NCI-H146 treated with DMSO at 0.1 percent for 48 hours (cell line): ENCODE results near the gene MVB12B.

ENCODE experiments used
- DNase-seq: peaks from one replicate; lab custom pipeline; 2025; ENCODE audit not compliant: unreplicated experiment; lab: John Stamatoyannopoulos, UW

Gene MVB12B

DNA sequence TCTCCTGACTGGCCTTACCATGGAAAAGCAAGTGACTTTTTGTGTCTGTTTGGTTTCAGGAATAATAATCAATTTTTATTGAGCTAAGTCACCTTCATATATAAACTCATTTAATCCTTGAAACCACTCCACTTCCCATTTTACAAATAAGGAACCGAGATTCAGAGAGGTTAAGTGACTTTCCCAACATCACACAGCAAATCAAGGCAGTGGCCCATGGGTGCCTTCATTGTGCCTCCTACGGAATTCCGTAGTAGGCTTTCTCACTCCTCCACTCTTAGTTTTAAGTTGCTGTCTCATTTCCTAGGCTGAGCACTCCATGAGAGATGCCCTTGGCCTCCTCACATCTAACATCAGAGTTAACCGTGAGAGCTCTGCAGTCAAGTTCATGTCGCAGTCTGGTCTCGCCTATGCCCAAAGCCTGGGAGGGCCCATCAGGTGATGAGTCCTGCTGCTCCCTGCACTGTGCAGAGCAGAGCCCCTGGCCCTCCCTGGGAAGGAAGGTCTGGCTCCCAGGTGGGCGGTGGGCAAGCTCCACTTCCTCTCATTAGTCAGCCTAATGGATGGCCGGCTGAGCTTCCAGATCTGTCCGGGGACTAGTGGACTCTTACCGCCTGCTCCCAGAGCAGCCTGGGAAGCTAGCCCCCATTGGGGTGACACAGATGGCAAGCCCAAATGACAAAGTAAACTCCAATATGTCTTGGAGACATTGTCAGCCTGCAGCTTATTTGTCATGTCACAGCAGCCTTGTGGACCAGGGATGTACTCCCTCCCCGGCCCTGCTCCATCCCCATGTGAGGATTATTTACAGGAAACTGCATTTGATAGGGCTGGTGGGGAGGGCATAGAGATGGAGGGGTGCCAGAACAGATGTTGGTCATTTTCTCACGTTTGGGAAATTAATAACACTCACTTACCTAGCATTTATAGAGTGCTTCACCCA, 123.4 kb downstream of the MVB12B start:
- DNase-seq = no peak

DNA sequence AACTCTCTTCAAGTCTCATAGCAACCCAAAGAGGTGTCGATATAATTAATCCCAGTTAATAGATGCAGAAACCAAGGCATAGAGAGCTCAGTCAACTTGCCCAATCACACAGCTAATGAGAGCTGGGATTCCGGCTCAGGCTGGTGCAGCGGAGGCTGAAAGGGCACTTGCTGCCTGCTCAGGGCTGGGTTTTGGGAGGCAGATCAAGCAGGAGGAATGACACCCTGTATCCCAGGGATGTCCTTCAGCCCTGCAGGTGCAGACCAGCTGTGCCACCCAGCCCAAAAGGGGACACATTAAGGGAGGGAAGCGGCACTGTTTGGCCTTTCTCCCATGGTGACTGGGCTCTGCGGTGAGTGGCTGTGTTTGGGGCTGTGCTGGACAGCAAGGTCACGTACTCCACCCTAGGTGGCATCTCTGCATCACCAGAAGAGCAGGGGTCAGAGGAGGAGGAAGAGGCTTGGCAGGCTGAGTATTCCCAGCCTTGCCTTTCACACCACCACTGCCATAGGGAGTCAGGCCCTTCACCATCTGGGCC, 124.1 kb downstream of the MVB12B start:
- DNase-seq = no peak

DNA sequence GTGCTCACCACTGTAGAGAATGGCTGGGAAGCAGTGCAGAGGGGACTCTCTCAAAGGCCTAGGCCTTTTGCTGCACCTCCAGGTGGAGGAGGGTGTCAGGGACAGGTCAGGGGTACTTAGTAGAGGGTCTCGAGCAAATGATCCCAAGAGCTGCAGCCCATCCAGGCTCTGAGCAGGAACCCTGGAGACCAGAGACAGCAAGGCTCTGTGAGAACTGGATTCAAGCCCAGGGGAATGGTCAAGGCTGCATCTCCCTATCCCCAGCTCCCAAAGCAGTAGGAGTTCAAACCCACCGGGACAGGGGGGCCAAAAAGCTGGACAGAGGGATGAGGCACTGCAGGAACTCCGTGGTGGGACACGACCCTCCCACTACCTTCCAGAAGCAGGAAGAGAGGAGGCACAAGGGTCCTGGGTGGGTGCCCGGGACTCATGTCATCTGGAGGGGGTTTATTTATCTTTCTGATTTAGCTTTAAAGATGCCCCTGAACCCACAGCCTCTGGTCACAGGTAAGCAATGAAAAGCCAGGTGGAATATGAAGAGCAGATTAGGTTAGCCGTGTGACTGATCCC, 124.8 kb downstream of the MVB12B start:
- no peak for DNase-seq

DNA sequence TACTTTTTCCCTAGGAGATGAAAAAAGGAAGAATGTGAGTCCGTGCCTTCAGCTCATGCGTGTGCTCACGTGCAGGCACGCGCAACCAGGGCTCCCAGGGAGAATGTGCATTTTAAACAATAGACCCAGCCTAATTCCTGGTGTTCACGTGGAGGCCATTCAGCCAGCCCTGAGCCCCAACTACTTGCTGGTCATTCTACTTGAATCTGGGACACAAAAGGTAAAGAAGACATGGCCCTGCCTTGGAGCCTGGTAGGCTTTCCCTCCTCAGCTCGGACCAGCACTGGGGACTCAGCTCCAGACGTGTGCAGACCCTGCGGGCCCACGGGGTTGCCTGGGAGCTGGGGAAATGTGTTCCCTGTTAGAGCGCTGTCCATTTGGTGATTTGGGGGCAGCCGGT, 125.5 kb downstream of the MVB12B start:
- DNase-seq = no peak

DNA sequence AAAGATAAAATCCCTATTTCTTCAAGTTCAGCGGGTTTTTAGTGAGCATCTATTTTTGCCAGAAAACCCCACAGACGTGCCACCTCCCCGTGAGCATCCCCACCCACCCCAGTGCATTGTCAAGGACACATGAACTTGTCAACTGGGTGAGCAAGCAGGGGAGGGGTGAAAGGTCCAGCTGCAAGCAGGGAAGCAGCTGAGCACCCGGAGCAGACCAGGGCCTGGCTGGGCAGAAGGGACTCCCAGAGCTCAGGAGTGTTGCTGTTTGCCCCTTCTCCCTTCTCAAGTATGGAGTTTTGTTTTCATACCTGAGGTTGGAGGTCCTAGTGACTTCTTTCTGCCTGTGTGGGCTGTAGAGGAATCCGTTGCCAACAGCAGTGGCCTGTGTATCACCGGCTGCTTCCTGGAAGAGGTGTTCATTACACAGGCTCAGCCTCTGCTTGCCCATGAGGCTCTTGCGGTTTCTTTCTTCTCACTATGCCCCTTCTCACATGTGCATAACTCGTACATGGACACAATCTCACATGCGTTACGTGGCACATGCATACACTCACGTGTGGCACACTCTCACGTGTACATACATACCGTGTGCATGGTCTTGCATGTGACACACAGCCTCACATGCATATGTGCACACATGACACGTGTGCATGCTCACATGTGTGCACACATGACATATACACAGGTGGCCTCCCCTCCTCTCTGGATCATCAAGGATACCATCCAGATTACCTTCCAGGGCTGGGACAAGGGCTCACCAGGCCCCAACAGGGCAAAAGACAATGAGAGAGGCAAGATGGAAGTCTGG, 126.7 kb downstream of the MVB12B start:
- no peak for DNase-seq

DNA sequence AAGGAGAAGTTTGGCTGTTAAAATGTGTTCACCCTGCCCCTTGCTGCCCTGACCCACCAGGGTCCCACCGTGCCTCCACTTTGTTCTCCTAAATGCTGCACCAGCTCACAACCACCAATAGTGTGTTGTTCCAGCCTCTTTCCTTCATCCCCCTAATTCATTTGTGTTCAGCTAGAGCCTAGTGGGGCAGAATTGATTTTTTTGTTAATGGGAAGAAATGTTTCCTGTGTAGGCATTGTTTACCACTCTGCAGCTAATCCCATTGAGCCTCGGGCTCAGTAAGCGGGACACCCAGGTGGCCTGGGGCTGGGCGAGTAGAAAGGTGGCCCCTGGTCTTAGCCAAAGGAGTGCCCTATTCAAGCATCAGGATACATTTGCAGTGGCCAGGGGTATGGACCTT, 127.6 kb downstream of the MVB12B start:
- DNase-seq = no peak

DNA sequence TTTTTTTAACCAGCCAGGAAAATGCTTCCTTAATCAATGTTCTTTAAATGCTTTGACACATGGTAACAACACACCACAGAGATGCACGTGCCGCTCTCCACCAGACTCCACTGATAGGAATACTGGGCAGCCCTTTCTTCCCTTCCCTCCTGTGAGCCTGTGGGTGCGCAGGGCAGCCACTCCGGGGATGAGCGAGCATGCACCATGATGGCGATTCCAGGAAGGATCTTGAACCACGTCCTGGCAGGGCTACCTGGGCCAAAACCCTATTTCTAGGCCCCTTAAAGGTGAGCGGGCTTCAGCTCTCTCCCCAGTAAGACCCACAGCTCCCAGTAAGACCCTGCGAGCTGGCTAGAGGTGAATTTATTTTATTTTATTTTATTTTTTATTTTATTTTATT, 128.2 kb downstream of the MVB12B start:
- DNase-seq = no peak

DNA sequence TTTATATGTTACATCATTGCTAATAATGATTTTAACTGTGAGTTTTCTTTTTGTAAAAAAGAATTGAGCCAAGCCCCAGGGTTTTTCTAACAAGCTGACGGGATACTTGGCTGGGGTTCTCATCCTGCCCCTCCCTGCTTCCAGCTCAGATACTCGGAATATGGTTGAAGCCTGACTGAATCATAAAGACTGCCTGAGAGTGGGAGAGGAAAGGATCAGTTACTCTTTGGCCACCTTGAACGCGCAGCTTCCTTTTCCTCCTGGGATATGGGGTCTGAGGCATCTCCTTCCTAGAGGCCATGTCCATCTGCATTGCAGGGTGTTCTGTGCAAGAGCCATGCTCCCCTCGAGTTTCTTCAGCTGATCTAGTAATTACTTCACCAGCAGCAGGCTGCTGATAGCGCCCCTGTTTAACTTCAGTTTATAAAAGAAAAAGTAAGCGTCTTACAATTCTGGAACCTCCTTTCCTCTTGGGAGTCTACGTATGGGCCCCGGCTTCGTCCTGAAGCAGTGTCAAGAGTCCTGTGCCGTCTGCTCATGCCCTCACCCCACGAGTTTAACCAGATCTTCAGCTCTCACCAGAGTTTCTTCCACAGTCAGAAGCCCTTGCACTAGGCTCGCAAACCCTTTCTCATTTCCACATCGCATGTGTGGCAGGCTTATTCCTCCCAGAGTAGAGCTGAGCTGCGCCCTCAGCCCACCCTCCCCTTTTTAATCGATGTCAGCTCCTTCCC, 130.0 kb downstream of the MVB12B start:
- no peak for DNase-seq

DNA sequence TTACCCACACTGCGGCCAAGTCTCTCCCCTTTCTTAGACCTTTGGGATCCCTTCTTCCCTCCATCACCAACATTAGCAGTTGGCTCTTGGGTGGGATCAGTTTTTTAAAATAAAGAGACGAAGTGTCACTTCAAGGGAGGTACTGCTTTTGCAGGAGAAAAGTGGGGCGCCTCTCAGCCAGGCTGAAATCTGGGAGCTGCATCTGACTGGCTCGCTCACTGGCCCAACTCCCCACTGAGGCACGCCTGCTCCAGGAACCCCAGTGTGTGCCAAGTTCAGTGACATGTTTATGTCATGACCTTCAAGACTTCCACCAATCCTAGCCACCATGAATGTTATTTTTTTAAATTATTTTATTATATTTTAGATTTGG, 130.5 kb downstream of the MVB12B start:
- no peak for DNase-seq

DNA sequence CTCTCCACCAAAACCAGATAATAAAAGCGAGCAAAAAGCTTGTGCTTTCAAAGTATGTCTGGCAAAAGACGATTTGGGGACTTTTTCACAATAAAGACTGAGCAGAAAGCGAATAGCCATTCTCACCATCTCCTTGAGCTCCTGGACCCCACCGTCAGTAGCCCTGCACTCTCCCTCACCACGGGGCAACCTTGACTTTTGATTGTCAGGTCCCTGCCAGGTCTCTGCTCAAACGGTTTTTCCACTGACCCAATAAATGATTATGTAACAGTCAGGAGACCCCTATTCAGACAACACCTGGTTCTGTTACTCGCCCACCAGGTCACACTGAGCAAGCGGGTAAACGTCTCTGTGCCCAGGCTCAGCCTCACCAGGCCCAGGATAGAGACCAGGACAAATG, 131.3 kb downstream of the MVB12B start:
- no peak for DNase-seq

DNA sequence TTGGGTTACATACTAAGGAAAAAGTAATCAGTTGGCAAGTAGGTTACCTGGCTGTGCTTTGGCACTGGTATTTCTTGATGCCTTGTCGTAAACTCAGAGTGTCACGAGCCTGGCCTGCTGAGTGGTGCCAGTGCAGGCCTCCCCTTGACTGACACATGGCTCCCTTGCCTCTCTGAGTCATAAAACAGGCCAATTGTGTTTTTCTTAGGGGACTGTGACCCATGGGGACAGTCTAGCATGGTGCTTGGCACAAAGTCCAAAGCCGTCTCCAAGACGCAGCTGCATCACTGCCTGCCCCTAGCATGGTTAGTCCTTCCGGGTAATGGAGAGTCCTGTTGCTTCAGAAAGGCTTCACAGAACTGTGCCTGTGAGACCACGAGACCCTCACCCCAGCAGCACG, 132.5 kb downstream of the MVB12B start:
- DNase-seq = no peak

DNA sequence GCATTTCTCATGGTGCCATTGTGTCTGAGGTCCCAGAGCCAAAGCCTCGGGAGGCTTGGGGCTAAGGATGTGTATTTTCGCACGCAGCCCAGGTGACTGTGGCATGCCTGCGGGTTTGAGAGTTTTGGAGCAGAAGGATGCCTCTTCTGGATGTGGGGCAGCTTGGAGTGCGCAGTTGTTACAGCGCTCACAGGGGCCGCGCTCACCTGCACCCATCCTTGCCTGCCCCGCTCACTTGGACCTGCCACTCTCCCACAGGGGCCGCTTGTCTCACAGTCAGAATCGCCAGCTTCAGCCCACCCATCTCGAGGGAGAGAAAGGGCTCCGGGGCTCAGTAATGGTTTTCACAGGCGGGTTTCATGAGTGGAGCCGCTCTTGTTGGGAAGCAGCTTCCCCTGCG, 132.9 kb downstream of the MVB12B start:
- no peak for DNase-seq

DNA sequence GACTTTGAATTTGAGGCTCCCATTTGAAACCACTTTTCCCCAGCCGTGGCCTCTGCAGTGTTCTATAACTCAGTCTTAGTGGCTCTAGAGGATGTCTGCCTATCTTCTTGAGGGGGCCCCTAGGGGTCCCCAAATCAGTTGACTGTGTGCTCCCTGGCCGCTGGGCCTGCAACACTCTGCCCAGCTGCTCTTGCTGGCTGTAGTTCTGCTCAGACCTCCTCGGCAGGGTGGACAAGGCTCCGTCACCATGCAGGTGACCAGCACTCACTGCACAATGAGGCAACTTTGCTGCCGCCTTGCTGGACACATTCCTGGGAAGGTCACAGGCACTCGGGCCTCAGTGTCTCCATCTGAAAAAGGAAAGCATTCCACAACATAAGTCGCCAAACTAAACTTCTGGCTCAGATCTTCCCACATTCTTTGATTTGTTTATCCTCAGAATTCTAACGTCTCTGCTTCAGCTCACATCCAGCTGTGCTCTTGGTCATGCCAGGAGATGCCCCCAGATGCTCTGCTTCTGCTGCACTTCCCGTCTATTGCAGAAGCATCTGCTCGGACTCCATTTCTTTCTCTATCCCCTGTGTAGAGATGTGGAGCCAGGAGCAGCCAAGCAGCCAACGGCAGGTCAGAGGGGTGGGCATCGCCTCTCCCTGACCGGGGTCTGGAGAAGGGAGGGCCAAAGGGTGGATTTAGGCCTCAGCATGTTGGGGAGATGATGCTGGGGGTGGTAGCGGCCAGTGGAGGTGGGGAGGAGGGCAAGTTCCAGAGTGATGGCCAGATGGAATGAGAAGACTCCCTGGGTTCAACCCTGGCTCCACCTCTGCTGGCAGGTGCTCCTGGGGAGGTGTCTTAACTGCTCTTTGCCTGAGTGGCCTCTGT, 133.6 kb downstream of the MVB12B start:
- no peak for DNase-seq

DNA sequence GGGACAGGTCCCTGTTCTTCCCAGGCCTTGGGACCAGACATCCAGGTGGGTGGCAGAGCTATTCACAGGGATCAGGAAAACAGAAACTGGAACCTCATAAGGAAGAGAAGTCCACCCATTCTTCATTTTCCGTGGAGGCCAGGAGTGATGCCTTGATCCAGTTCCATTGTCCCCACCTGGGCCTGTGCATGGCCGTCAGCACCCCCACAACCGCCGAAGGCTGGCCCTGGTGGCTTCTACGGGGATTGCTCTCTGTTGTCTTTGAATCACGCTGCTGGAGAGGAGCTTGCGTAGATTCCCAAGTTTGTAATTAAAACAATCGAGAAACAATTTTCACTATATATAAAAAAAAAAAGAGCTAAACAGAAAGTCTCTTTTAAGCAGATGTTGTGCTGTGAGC, 134.4 kb downstream of the MVB12B start:
- DNase-seq = no peak

DNA sequence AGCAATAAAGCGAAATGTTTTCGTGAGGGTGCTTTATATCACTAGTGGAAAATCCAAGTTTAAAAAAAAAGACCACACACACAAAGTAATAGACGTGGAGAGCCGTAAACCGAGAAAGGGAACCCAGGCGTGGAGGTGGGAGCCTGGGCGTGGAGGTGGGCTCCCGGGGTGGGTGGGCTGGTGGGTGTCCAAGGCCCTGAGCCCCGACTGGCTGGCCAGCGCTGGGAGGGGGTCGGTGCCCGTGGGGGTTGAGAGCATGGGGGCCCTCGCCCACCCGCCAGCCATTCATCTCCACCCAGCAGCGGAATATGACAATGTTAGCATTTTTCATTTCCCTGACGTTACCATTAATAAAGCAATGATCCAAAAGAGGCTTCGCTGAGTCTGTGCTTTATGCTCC, 135.0 kb downstream of the MVB12B start:
- no peak for DNase-seq

DNA sequence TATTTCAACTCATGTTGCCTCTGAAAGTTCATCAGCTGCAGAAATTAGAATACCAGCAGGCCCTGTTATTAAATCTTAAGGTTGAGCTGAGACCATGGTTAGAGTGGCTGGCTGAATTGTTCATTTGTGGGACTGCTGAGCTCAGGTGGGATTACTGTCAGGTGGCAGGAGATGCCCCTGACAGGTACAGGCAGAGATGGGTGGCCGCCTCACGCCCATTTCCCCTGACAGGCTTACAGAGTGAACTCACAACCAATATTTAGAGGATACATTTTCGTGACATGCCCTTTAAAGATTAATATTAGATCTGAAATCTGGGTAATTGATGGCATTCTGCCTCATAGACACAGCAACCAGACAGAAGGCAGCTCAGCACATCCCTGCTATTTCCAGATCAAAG, 136.0 kb downstream of the MVB12B start:
- DNase-seq = no peak

DNA sequence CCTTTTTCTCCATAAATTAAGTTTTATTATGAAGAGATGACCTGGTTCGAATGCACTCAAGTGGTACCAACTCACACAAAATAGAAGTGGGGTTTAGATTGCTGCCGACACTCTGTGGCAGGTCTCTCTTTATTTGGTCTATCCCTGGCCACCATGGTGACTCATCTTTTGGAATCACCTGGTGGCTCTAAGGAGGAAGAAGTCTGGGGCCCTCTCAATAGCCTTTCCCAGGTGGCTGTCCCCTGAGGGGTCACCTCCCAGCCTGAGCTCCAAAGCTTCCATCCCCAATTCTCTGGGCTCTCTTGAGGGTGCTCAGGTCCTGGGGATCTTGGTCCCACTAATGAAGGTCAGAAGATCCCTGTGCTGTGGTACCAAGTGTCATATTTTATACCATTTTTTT, 136.8 kb downstream of the MVB12B start:
- DNase-seq = no peak

DNA sequence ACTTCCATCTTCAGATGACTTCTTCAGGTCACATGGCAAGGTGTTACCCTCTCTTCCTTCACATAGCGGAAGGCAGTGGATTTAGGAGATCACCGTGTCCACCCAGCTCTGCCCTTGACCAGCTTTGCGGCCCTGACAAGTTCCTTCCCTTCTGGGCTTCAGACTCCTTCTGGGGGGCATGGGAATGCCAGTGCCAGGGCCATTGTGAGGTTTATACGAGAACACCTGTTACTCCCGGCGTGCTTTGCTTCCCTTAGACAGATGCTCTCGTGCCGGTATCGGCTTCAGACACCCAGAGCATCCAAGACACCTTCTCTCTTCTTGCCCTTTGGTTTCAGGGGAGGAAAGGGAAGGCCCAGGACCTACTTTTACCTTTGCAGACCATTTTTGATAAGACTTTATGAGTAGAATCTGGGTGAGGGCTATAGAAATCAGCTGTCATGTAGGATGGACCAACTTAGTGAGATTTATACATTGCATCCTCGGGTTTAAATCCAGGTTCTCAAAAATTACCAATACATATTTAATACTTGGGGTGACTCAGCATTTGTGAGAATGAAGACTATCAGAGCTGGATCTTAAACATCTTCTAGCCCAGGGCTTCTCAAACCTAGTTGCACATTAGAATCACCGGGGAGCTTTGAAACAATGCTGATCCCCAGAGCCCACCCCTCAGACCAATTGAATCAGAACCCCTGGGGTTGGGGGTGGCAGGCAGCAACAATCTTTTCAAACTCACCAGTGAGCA, 138.2 kb downstream of the MVB12B start:
- DNase-seq = no peak

DNA sequence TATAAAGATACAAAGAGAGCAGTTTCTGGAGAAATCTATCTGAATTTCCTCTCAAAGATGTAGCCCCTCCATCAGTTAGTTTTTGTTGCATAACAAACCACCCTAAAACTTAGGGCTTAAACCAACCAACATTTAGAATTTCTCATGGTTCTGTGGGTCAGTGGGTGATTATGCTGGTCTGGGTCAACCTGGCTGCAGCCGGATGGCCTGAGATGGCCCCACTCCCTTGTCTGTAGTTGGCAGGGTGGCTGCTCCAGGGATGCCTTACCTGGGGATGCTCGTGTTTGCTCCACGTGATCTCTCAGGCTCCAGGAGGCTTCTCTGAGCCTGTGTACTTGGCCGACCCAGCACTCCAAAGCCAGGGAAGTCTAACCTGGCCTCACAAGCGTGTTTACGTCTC, 139.3 kb downstream of the MVB12B start:
- no peak for DNase-seq
